ENCODE data around the gene FUOM.
A peak's percentile ranks its signal among the peaks of the same experiment; 100 is the strongest.

The FUOM gene, protein sequence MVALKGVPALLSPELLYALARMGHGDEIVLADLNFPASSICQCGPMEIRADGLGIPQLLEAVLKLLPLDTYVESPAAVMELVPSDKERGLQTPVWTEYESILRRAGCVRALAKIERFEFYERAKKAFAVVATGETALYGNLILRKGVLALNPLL

DNA sequence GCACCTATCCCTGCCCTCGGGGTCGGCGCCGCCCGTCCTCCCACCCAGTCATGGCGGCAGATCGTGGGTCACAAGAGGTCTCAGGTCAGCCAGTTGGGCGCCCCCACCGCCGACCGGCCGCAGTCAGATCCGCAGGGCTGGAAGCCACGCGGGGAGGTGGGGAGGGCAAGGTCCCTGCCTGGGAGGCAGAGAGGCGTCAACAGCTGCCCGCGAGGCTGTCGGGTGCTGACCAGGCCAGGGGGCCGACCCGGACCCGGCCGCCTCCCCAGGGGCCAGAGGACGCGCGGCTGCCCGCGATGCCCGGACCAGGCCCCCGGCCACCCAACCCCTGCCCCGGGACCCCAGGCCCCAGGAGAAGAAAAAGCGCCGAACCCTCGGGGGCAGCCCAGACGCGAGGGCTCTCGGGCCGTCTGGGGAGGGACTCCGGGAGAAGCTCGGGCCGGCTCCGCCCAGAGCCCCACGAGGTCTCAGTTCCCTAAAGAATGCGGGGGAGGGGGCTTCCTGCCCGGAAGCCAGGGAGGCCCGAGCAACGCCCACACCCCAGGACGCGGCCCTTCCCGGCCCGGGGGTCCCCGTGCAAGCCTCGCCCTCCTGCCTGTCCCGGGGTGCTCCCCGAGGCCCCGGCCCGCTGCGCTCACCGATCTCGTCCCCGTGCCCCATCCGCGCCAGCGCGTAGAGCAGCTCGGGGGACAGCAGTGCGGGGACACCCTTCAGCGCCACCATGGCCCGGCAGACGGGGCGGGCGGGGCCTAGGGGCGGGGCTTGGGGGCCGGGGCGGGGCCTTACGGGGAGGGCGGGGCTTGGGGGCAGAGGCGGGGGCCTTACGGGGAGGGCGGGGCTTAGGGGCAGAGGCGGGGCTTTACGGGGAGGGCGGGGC is at the start of gene FUOM:
TSS of gene FUOM (minus strand) at position 735 of the 877 bp plus-strand sequence. CDS start at position 723, 12 bp downstream.
- no peak for DNase-seq (ENCODE audit: extremely low read depth, low read depth)
- TF ChIP-seq, protein P1, sequence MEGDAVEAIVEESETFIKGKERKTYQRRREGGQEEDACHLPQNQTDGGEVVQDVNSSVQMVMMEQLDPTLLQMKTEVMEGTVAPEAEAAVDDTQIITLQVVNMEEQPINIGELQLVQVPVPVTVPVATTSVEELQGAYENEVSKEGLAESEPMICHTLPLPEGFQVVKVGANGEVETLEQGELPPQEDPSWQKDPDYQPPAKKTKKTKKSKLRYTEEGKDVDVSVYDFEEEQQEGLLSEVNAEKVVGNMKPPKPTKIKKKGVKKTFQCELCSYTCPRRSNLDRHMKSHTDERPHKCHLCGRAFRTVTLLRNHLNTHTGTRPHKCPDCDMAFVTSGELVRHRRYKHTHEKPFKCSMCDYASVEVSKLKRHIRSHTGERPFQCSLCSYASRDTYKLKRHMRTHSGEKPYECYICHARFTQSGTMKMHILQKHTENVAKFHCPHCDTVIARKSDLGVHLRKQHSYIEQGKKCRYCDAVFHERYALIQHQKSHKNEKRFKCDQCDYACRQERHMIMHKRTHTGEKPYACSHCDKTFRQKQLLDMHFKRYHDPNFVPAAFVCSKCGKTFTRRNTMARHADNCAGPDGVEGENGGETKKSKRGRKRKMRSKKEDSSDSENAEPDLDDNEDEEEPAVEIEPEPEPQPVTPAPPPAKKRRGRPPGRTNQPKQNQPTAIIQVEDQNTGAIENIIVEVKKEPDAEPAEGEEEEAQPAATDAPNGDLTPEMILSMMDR (IDR thresholded peaks at IDR 0.05; ENCODE audit: low read depth, low read length, missing control alignments): no peak
- peak within 1 kb of the TSS; percentile 59 for H3K4me3 ChIP-seq (replicated peaks; ENCODE audit: low read depth, low read length)

DNA sequence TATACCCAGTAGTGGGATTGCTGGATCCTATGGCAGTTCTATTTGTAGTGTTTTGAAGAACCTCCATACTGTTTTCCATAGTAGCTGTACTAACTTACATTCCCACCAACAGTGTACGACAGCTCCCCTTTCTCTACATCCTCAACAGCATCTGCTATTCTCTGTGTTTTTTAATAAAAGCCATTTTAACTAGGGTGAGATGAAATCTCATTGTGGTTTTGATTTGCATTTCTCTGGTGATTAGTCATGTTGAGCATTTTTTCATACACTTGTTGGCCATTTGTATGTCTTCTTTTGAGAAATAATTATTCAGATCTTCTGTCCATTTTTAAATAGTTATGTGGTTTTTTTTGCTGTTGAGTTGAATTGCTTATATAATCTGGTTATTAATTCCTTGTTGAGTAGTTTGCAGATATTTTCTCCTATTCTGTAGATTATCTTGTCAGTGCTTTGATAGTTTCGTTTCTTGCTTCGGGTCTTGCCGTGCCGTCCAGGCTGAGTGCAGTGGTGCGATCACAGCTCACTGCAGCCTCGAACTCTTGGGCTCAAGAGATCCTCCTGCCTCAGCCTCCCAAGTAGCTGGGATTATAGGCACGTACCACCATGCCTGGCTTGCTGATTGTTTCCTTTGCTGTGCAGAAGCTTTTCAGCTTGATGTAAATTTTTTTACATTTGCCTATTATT is 48.2 kb upstream of the FUOM start:
- no peak overlapping the region for H3K4me3 ChIP-seq (replicated peaks; ENCODE audit: low read depth, low read length)
- no peak for DNase-seq (ENCODE audit: extremely low read depth, low read depth)
- TF ChIP-seq, protein P1 (IDR thresholded peaks at IDR 0.05; ENCODE audit: low read depth, low read length, missing control alignments): no peak

GRCh38 chr10:133405272-133405671 is 47.5 kb upstream of the FUOM start:
- no peak overlapping the region for H3K4me3 ChIP-seq (replicated peaks; ENCODE audit: low read depth, low read length)
- no peak for DNase-seq (ENCODE audit: extremely low read depth, low read depth)
- TF ChIP-seq, protein P1 (IDR thresholded peaks at IDR 0.05; ENCODE audit: low read depth, low read length, missing control alignments): no peak

DNA sequence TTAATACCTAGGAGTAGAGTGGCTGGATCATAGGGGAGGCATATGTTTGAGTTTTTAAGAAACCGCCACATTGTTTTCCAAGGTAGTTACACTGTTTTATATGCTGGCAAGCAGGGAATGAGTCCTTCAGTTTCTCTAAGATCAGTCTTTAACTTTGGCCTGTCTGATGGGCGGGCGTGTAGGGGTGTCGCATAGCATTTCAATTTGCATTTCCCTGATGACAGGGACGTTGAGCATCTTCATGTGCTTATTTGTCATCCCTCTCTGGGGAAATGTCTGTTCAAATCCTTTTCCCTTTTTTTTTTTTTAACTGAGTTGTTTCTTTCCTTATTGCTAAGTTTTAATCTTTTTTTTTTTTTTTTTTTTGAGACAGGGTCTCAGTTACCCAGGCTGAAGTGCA is 46.0 kb upstream of the FUOM start:
- TF ChIP-seq, protein P1 (IDR thresholded peaks at IDR 0.05; ENCODE audit: low read depth, low read length, missing control alignments): no peak
- DNase-seq (ENCODE audit: extremely low read depth, low read depth): no peak

DNA sequence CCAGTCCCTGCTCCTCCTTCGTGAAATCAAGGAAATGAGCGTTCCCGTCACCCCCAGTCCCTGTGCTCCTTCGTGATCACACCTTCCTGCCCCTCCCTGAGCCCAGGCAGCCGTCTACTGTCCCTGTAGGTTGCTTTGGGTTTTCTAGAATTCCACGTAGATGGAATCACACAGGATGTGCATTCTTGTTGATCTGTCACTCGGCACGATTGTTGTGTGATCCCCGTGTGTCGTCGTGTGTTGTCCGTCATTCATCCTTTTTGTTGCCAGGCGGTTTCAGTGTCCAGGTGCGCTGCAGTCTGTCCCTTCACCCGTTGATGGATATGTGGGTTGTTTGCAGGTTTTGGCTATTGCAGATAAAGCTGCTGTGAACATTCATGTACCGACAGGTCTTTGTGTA is 45.5 kb upstream of the FUOM start:
- no peak overlapping the region for H3K4me3 ChIP-seq (replicated peaks; ENCODE audit: low read depth, low read length)
- TF ChIP-seq, protein P1 (IDR thresholded peaks at IDR 0.05; ENCODE audit: low read depth, low read length, missing control alignments): no peak
- no peak for DNase-seq (ENCODE audit: extremely low read depth, low read depth)

More for the DNA sequence above, 46.0 kb upstream of the FUOM start:
- no peak overlapping the region for H3K4me3 ChIP-seq (replicated peaks; ENCODE audit: low read depth, low read length)

DNA sequence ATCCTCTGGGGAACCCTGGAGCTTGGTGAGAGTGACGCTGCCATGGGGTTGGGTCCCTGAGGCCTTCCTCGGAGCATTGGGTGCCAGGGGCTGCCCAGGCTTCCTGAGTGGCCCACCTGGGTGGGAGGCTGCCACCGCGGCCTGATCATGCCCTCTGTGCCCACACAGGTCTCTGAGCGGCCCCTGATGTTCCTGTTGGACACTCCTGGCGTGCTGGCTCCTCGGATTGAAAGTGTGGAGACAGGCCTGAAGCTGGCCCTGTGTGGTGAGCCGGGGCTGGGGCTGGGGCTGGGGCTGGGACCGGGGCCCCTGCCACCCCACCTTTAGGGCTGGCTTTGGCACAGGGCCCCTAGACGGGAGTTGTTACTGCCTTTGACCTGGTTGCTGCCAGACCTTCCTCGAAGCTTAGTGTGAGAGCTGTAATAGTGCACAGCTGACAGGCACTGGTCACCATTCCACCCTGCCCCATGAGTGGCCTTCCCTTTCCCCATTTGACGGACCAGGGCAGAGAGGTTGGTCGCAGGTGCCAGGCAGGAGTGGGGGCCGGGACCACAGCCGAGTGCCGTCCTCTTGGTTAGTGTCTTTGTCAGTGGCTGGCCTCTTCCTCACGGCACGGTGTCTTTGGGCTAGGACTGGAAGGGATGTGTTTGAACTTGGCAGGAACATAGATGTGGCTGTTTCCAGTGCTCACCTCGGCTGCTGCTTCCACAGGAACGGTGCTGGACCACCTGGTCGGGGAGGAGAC is 44.3 kb upstream of the FUOM start:
- no peak for DNase-seq (ENCODE audit: extremely low read depth, low read depth)
- H3K4me3 ChIP-seq (replicated peaks; ENCODE audit: low read depth, low read length): no peak overlapping the region
- TF ChIP-seq, protein P1 (IDR thresholded peaks at IDR 0.05; ENCODE audit: low read depth, low read length, missing control alignments): no peak
